Trophoblast cell (in vitro differentiated cells and primary cell): ENCODE measurements around the gene LRRN2.

Source experiments
- DNase-seq, 2 donors: peaks; one replicate each; pipeline ENCODE4 v3.0.0-alpha.2; 2016
- H2AFZ ChIP-seq: 2 replicates; pipeline ENCODE4 v1.6.1; 2013; ENCODE audit warnings: low read length, moderate library complexity, mild to moderate bottlenecking; ENCODE audit not compliant: insufficient read depth, poor library complexity
- H2AK5ac ChIP-seq: 2 replicates; pipeline ENCODE4 v1.6.1; 2013; ENCODE audit warnings: mild to moderate bottlenecking, low read length
- H2BK120ac ChIP-seq: 2 replicates; pipeline ENCODE4 v1.6.1; 2013; ENCODE audit warnings: low read length, mild to moderate bottlenecking, moderate library complexity; ENCODE audit not compliant: insufficient read depth, poor library complexity
- H2BK12ac ChIP-seq: 2 replicates; pipeline ENCODE4 v1.6.1; 2013; ENCODE audit warnings: mild to moderate bottlenecking, low read length, moderate library complexity
- H2BK5ac ChIP-seq: 2 replicates; pipeline ENCODE4 v1.6.1; 2013; ENCODE audit warnings: low read length, low read depth, moderate library complexity, mild to moderate bottlenecking; ENCODE audit not compliant: poor library complexity
- H3K14ac ChIP-seq: 2 replicates; pipeline ENCODE4 v1.6.1; 2013; ENCODE audit warnings: mild to moderate bottlenecking, low read length
- H3K18ac ChIP-seq: 2 replicates; pipeline ENCODE4 v1.6.1; 2013; ENCODE audit warnings: mild to moderate bottlenecking, low read length
- H3K23ac ChIP-seq: 2 replicates; pipeline ENCODE4 v1.6.1; 2013; ENCODE audit warnings: low read length
- H3K27ac ChIP-seq: 2 replicates; pipeline ENCODE4 v1.5.1; 2013; ENCODE audit warnings: low read depth, mild to moderate bottlenecking, inconsistent platforms, low read length, moderate library complexity
- H3K27me3 ChIP-seq: 2 replicates; pipeline ENCODE4 v1.6.1; 2013; ENCODE audit warnings: inconsistent platforms, mild to moderate bottlenecking, low read length, moderate library complexity; ENCODE audit not compliant: insufficient read depth
- H3K36me3 ChIP-seq, 2 experiments: 1 replicate in 1 of 2; 2 replicates in 1 of 2; pipeline ENCODE4 v1.6.1; 2013; ENCODE audit warnings: low read length in 2 of 2, mild to moderate bottlenecking in 2 of 2, moderate library complexity in 1 of 2; ENCODE audit not compliant: insufficient read depth in 2 of 2, control insufficient read depth in 1 of 2
- H3K4ac ChIP-seq: 2 replicates; pipeline ENCODE4 v1.6.1; 2013; ENCODE audit warnings: low read depth, mild to moderate bottlenecking, low read length, moderate library complexity
- H3K4me1 ChIP-seq, 2 experiments: 1 replicate in 1 of 2; 2 replicates in 1 of 2; pipeline ENCODE4 v1.6.1; 2013; ENCODE audit warnings: low read length in 2 of 2, mild to moderate bottlenecking in 2 of 2, moderate library complexity in 1 of 2; ENCODE audit not compliant: insufficient read depth in 2 of 2, control insufficient read depth in 1 of 2
- H3K4me2 ChIP-seq: 2 replicates; pipeline ENCODE4 v1.6.1; 2013; ENCODE audit warnings: inconsistent platforms, mild to moderate bottlenecking, low read length, moderate library complexity
- H3K4me3 ChIP-seq: 2 replicates; pipeline ENCODE4 v1.5.1; 2013; ENCODE audit warnings: mild to moderate bottlenecking, low read depth, low read length, inconsistent platforms
- H3K79me1 ChIP-seq: one replicate; pipeline ENCODE4 v1.6.1; 2013; ENCODE audit warnings: low read length
- H3K79me2 ChIP-seq: 2 replicates; pipeline ENCODE4 v1.6.1; 2013; ENCODE audit warnings: low read length, mild to moderate bottlenecking; ENCODE audit not compliant: control insufficient read depth, insufficient read depth, poor library complexity
- H3K9ac ChIP-seq: 2 replicates; pipeline ENCODE4 v1.6.1; 2013; ENCODE audit warnings: mild to moderate bottlenecking, low read length
- H3K9me3 ChIP-seq: 2 replicates; pipeline ENCODE4 v1.6.1; 2013; ENCODE audit warnings: low read depth, mild to moderate bottlenecking, control low read depth, inconsistent platforms, low read length; ENCODE audit not compliant: insufficient read depth
- H4K12ac ChIP-seq: 2 replicates; pipeline ENCODE4 v1.6.1; 2013; ENCODE audit warnings: low read depth, mild to moderate bottlenecking, low read length, moderate library complexity
- H4K8ac ChIP-seq: 2 replicates; pipeline ENCODE4 v1.6.1; 2013; ENCODE audit warnings: low read depth, mild to moderate bottlenecking, low read length, moderate library complexity
- H4K91ac ChIP-seq: one replicate; pipeline ENCODE4 v1.6.1; 2013; ENCODE audit warnings: low read depth, mild to moderate bottlenecking, low read length, moderate library complexity
- WGBS: extraction: QIAGEN DNeasy Blood & Tissue Kit; methylation state at CpG from one replicate; pipeline ENCODE4 v1.1.7; 2013; ENCODE audit warnings: missing lambda C conversion rate; ENCODE audit not compliant: insufficient read length, insufficient coverage; ENCODE audit errors: extremely low coverage; 5-methylcytosine and 5-hydroxymethylcytosine counted together

The LRRN2 gene

DNA sequence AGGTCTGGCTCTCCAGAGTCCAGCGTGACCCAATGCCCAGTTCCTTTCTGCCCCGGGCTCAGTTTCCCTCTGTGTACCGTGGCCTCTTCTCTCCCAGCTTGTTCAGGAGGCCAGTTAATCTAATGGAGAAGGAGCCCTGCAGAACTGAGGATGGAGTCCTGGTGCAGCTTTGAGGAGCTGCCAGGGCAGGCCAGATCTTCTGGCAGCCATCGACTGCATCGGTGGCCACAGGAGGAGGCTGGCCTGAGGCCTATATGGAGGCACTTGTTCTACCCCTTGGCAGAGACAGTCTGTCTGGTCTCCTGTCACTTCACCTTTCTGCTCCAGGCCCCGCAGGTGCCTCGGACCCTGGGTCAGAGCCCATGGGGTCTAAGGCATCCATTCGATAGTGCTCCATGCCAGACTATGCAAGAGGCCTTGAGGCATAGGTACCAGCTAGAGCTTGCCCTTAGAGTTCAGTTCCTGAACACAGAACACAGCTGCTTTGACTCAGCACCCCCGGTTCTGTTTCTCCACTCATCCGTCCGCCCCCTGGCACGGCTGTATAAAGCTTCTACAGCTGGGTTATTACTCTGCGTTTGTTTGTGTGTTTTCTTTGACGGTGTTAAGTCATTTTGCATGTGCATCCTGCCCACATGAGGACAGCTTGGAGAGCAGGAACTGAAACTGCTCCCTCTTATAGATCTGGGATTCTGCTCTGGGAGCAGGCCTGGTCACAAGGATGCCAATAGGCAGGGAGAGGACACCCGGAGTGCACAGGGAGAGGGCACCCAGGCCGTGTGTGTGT lies 18.5 kb upstream of the LRRN2 start:
- no peak overlapping the region for H2AFZ ChIP-seq
- H3K27ac ChIP-seq: no peak overlapping the region
- WGBS: no CpG with 5 or more reads among the region's 16 CpGs
- no peak overlapping the region for H4K91ac ChIP-seq
- no peak overlapping the region for H3K23ac ChIP-seq
- no peak overlapping the region for H4K12ac ChIP-seq
- no peaks in the 10 kb centered on the region for H3K79me2 ChIP-seq
- H3K4ac ChIP-seq: no peak overlapping the region
- H3K9ac ChIP-seq: no peak overlapping the region
- H3K4me1 ChIP-seq: no peaks in the 10 kb centered on the region
- H2AK5ac ChIP-seq: no peak overlapping the region
- H3K36me3 ChIP-seq: no peaks in the 10 kb centered on the region
- no peak for DNase-seq
- H3K4me3 ChIP-seq: no peak overlapping the region
- no peak overlapping the region for H3K18ac ChIP-seq
- H3K9me3 ChIP-seq: no peaks in the 10 kb centered on the region
- H3K4me2 ChIP-seq: no peak overlapping the region
- H3K79me1 ChIP-seq: no peaks in the 10 kb centered on the region
- H3K14ac ChIP-seq: no peak overlapping the region
- no peak overlapping the region for H2BK5ac ChIP-seq
- no peak overlapping the region for H2BK120ac ChIP-seq
- H2BK12ac ChIP-seq: no peak overlapping the region
- no peaks in the 10 kb centered on the region for H3K27me3 ChIP-seq
- no peak overlapping the region for H4K8ac ChIP-seq

DNA sequence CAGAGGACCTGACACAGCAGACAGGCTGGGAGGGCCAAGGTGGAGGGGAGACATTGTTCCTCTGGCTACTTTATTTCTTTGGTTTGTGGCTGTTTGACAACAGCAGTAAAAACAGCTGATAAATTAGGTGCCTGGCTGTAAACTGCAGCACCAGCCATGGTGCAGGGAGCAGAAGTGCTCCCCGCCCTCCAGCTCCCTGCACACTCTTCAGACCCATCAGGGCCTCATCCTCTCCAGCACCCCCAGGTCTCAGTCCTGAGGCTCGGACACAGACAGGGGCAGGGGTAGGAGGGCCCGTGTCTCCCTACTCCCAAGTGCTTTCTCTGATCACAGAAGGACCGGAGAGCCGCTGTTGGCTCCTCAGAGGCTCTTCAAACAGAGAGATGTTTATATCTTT lies 17.7 kb upstream of the LRRN2 start:
- H4K8ac ChIP-seq: no peak overlapping the region
- no peak for DNase-seq
- WGBS: no CpG with 5 or more reads among the region's 5 CpGs
- no peaks in the 10 kb centered on the region for H3K79me1 ChIP-seq
- H3K4me1 ChIP-seq: no peaks in the 10 kb centered on the region
- H4K12ac ChIP-seq: no peak overlapping the region
- no peak overlapping the region for H2BK12ac ChIP-seq
- H3K4me3 ChIP-seq: no peak overlapping the region
- H3K23ac ChIP-seq: no peak overlapping the region
- no peaks in the 10 kb centered on the region for H3K36me3 ChIP-seq
- H3K14ac ChIP-seq: no peak overlapping the region
- H3K27ac ChIP-seq: no peak overlapping the region
- H3K9ac ChIP-seq: no peak overlapping the region
- no peak overlapping the region for H2AK5ac ChIP-seq
- no peak overlapping the region for H3K18ac ChIP-seq
- H2AFZ ChIP-seq: no peak overlapping the region
- no peak overlapping the region for H3K4me2 ChIP-seq
- no peak overlapping the region for H4K91ac ChIP-seq
- no peaks in the 10 kb centered on the region for H3K27me3 ChIP-seq
- H2BK120ac ChIP-seq: no peak overlapping the region
- H3K4ac ChIP-seq: no peak overlapping the region
- no peak overlapping the region for H2BK5ac ChIP-seq
- H3K79me2 ChIP-seq: no peaks in the 10 kb centered on the region
- no peaks in the 10 kb centered on the region for H3K9me3 ChIP-seq

DNA sequence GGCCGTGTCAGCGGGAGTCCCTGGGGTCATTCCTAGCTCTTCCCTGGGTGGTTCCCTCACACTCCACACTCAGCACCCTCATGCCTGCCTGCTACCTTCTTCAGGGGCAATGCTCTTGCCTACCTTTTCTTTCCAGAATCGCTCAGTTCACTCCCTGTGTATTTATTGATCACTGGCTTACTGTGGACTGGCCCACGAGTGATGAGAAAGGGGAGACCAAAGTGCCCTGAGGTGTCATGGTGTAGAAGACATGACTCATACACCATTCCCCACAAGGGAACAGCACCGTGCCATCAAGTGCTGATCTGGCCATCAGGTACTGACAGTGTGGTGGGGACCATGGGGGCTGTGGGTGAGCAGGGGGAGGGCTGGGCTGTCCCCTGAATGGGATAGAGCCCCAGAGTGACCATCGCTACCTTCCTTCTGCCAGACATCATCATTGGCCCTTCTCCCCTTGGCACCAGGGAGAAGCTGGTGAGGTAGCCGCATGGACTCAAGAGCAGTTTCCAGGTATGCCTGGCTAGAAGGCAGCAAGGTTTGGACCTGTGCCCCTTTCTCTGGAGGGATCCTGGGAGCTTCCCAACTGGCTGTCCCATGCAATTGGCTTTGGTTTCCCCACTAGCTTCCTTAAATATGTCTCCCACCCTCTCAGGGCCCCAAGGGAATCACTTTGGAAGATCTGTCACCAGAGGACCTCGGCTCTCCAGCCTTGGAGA lies 17.2 kb upstream of the LRRN2 start:
- no CpG with 5 or more reads among the region's 8 CpGs for WGBS
- no peak overlapping the region for H3K14ac ChIP-seq
- no peak overlapping the region for H4K91ac ChIP-seq
- no peak overlapping the region for H3K18ac ChIP-seq
- H3K27ac ChIP-seq: no peak overlapping the region
- DNase-seq: no peak
- H2AK5ac ChIP-seq: no peak overlapping the region
- H3K4me1 ChIP-seq: no peaks in the 10 kb centered on the region
- no peaks in the 10 kb centered on the region for H3K9me3 ChIP-seq
- no peaks in the 10 kb centered on the region for H3K27me3 ChIP-seq
- H3K4me3 ChIP-seq: no peak overlapping the region
- H2BK12ac ChIP-seq: no peak overlapping the region
- H3K23ac ChIP-seq: no peak overlapping the region
- no peak overlapping the region for H3K4me2 ChIP-seq
- no peak overlapping the region for H3K9ac ChIP-seq
- no peak overlapping the region for H2BK120ac ChIP-seq
- no peak overlapping the region for H4K12ac ChIP-seq
- H4K8ac ChIP-seq: no peak overlapping the region
- H3K4ac ChIP-seq: no peak overlapping the region
- H2AFZ ChIP-seq: no peak overlapping the region
- H3K79me2 ChIP-seq: no peaks in the 10 kb centered on the region
- no peaks in the 10 kb centered on the region for H3K79me1 ChIP-seq
- no peak overlapping the region for H2BK5ac ChIP-seq
- H3K36me3 ChIP-seq: no peaks in the 10 kb centered on the region

DNA sequence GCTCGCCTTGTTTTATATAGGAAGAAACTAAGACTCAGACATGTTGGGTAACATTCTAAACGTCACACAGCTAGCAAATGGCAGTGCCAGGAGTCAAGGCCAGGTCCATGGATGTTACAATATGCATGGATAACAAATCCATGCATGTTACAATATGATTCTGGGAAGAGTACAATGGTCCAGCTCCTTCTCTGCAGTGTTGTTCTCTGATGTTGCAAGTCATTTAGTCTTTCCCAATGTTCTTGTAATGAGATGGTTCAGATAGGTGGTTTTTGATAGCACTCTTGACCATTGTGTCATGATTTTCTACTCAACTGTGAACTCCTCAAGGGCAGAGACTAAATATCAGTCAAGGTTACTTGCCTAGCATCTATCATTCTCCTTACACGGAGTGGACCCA lies 15.7 kb upstream of the LRRN2 start:
- Histone ChIP-seq H3K27me3 (no peaks in the 10 kb centered on the region), H2AFZ (no peak overlapping the region), H3K79me1 (no peaks in the 10 kb centered on the region), H3K4me2 (no peak overlapping the region), H3K4me3 (no peak overlapping the region), H3K9me3 (no peaks in the 10 kb centered on the region), H3K4ac (no peak overlapping the region), H2AK5ac (no peak overlapping the region), H3K14ac (no peak overlapping the region), H2BK5ac (no peak overlapping the region), H3K4me1 (no peaks in the 10 kb centered on the region), H3K23ac (no peak overlapping the region), H3K18ac (no peak overlapping the region), H3K36me3 (no peaks in the 10 kb centered on the region), H2BK12ac (no peak overlapping the region), H4K8ac (no peak overlapping the region), H3K27ac (no peak overlapping the region), H4K91ac (no peak overlapping the region), H4K12ac (no peak overlapping the region), H3K9ac (no peak overlapping the region), H2BK120ac (no peak overlapping the region), H3K79me2 (no peaks in the 10 kb centered on the region)
- DNase-seq: no peak
- WGBS: no CpG with 5 or more reads among the region's 3 CpGs
